Left lung (tissue), 10 donors: ENCODE results near the gene CEP295NL. TPM values are rescaled to one million over a fixed set of nuclear protein-coding genes. Genes with fewer than 3 reads are reported as not detected.
A peak's percentile ranks its signal among the peaks of the same experiment; 100 is the strongest.
"Not testable (repeated sequence)": the region's sequence is repeated elsewhere in the genome, so short reads cannot be mapped to it uniquely, and the experiment has no call there.

Experiments used
- ATAC-seq: fragments of 200-7000 bp; cut with Tn5 transposase; one replicate; pipeline ENCODE4 v1.9.1; 2020; ENCODE audit warnings: moderate library complexity
- DNase-seq, 4 donors: peaks; one replicate each; pipeline ENCODE4 v3.0.0-alpha.2; 2013 to 2020
- H3K27ac ChIP-seq, 2 donors: fragments of 200-600 bp; sonication (generic) in 1 of 2; one replicate each; pipeline versions ENCODE4 v1.5.0 to v1.8.0; 2020 to 2021
- H3K27me3 ChIP-seq, 2 donors: fragments of 200-600 bp; sonication (generic) in 1 of 2; one replicate each; pipeline versions ENCODE4 v1.5.0 to v1.8.0; 2020 to 2021
- H3K36me3 ChIP-seq, 2 donors: fragments of 200-600 bp; sonication (generic) in 1 of 2; one replicate each; pipeline versions ENCODE4 v1.5.0 to v1.8.0; 2020 to 2021
- H3K4me1 ChIP-seq, 2 donors: fragments of 200-600 bp; one replicate each; pipeline ENCODE4 v1.8.0; 2021
- H3K4me3 ChIP-seq, 2 donors: fragments of 200-600 bp; sonication (generic) in 1 of 2; one replicate each; pipeline versions ENCODE4 v1.5.0 to v1.8.0; 2020 to 2021; ENCODE audit warnings: mild to moderate bottlenecking in 1 of 2
- H3K9me3 ChIP-seq, 2 donors: fragments of 200-600 bp; sonication (generic) in 1 of 2; one replicate each; pipeline versions ENCODE4 v1.5.0 to v1.8.0; 2020 to 2021
- CTCF ChIP-seq, 2 donors: fragments of 200-600 bp; sonication (generic) in 1 of 2; IDR thresholded peaks; one replicate each; pipeline versions ENCODE4 v1.5.0 to v1.8.0; 2021; ENCODE audit warnings: antibody characterized with exemption in 2 of 2
- intact Hi-C, 2 donors: fragments of 100-400 bp; cut with DNase I; formaldehyde crosslinking; loops; one replicate each; pipeline versions ENCODE4 v1.11.2 to v1.14.2; 2022
- polyA plus RNA-seq, 6 donors: library from polyadenylated mRNA; unstranded; fragments of 120-200 nt; gene quantifications; one replicate each; pipeline ENCODE4 v1.2.1, GENCODE V29; 2013; ENCODE audit not compliant: insufficient read length in 6 of 6
- total RNA-seq, 2 donors: library from RNA; stranded (reverse); fragmentation: NEBNext Ultra II Directional; extraction: Animal tissue kit (Norgen Biotek cat#: 25700); gene quantifications; one replicate each; pipeline ENCODE4 v1.2.1, GENCODE V29; 2021
- donor health status: DM: no; HTN: yes; CAD: no.
- donor health status: DM: no; HTN: no; CAD: no.

Gene CEP295NL
- total and polyA plus RNA-seq, 8 donors: 0.37 to 6.6 (median 0.72) TPM

GRCh38 chr17:78913115-78913514, 10.1 kb upstream of the CEP295NL start:
- H3K27ac ChIP-seq: peak overlapping the region in 1 of 2 donors; percentile 96
- peaks cover 9 to 79% of the 10 kb centered on the region in 2 donors for H3K4me1 ChIP-seq
- H3K27me3 ChIP-seq: no peaks in the 10 kb centered on the region
- intact Hi-C loops: no loop called here
- H3K4me3 ChIP-seq: no peak overlapping the region
- no peak for DNase-seq
- no peak for TF ChIP-seq CTCF (IDR thresholded peaks at IDR 0.05)
- no peak for ATAC-seq
- H3K36me3 ChIP-seq: no peaks in the 10 kb centered on the region
- no peaks in the 10 kb centered on the region for H3K9me3 ChIP-seq

GRCh38 chr17:78912082-78912481, 9.1 kb upstream of the CEP295NL start:
- H3K9me3 ChIP-seq: no peaks in the 10 kb centered on the region
- DNase-seq: no peak
- no peaks in the 10 kb centered on the region for H3K36me3 ChIP-seq
- peak overlapping the region in 1 of 2 donors; percentile 96 for H3K27ac ChIP-seq
- ATAC-seq: no peak
- TF ChIP-seq CTCF (IDR thresholded peaks at IDR 0.05): no peak
- intact Hi-C loops: no loop called here
- peaks cover 9 to 69% of the 10 kb centered on the region in 2 donors for H3K4me1 ChIP-seq
- no peak overlapping the region for H3K4me3 ChIP-seq
- H3K27me3 ChIP-seq: no peaks in the 10 kb centered on the region

GRCh38 chr17:78911543-78911942, 8.5 kb upstream of the CEP295NL start:
- DNase-seq, ATAC-seq, H3K27me3 ChIP-seq, H3K9me3 ChIP-seq, intact Hi-C loops, H3K4me3 ChIP-seq, H3K36me3 ChIP-seq: not testable (repeated sequence)
- peak overlapping the region; percentile 47 to 96 for H3K27ac ChIP-seq
- H3K4me1 ChIP-seq: peaks cover 7 to 65% of the 10 kb centered on the region in 2 donors

- DNase-seq (peak in 1 of 4 donors; percentile 76), ATAC-seq (peak; percentile 79)
- Histone ChIP-seq H3K27me3 (no peaks in the 10 kb centered on the region), H3K4me1 (peaks cover 0 to 57% of the 10 kb centered on the region in 2 donors), H3K27ac (peak overlapping the region; percentile 47 to 96), H3K4me3 (no peak overlapping the region), H3K36me3 (no peaks in the 10 kb centered on the region), H3K9me3 (no peaks in the 10 kb centered on the region)
- TF ChIP-seq CTCF (IDR thresholded peaks at IDR 0.05): no peak
- intact Hi-C loops: no loop called here
Measured at GRCh38 chr17:78910497-78911284, 7.7 kb upstream of the CEP295NL start.

- no peaks in the 10 kb centered on the region for H3K9me3 ChIP-seq
- intact Hi-C loops: no loop called here
- peaks cover 0 to 42% of the 10 kb centered on the region in 2 donors for H3K4me1 ChIP-seq
- no peaks in the 10 kb centered on the region for H3K27me3 ChIP-seq
- no peak for DNase-seq
- no peaks in the 10 kb centered on the region for H3K36me3 ChIP-seq
- no peak overlapping the region for H3K4me3 ChIP-seq
- no peak for TF ChIP-seq CTCF (IDR thresholded peaks at IDR 0.05)
- no peak for ATAC-seq
- H3K27ac ChIP-seq: peak overlapping the region in 1 of 2 donors; percentile 23
Measured at GRCh38 chr17:78908426-78908825, 5.4 kb upstream of the CEP295NL start.
